Measurements from ENCODE around the gene CCDC3.

DNA sequence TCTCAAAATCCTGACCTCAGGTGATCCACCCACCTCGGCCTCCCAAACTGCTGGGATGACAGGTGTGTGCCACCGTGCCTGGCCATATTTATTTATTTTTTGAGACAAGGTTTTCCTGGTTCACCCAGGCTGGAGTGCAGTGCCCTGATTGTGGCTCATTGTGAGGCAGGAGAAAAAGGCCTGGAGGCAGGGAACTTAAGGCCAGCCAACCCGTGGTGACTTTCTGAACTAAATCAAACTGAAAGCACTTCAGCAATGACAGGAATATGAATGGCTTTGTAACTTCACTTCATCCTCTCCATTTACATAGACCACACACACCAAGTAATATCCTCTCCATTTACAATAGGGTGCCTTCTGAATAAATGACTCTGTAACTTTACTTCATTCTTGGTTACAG is 124.4 kb downstream of the CCDC3 start:
- TF ChIP-seq, protein P1, sequence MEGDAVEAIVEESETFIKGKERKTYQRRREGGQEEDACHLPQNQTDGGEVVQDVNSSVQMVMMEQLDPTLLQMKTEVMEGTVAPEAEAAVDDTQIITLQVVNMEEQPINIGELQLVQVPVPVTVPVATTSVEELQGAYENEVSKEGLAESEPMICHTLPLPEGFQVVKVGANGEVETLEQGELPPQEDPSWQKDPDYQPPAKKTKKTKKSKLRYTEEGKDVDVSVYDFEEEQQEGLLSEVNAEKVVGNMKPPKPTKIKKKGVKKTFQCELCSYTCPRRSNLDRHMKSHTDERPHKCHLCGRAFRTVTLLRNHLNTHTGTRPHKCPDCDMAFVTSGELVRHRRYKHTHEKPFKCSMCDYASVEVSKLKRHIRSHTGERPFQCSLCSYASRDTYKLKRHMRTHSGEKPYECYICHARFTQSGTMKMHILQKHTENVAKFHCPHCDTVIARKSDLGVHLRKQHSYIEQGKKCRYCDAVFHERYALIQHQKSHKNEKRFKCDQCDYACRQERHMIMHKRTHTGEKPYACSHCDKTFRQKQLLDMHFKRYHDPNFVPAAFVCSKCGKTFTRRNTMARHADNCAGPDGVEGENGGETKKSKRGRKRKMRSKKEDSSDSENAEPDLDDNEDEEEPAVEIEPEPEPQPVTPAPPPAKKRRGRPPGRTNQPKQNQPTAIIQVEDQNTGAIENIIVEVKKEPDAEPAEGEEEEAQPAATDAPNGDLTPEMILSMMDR (IDR thresholded peaks at IDR 0.05; ENCODE audit: insufficient read depth, low read length): no peak
- TF ChIP-seq GABPA (IDR thresholded peaks at IDR 0.05; ENCODE audit: low read depth): no peak
- no peak for TF ChIP-seq POLR2AphosphoS5 (IDR thresholded peaks at IDR 0.05; ENCODE audit: low read depth)

Data from HL-60 (cell line).